HG03457 (cell line): ENCODE data around the gene SERPINF2.
"Not testable (repeated sequence)": the region's sequence is repeated elsewhere in the genome, so short reads cannot be mapped to it uniquely, and the experiment has no call there.

ENCODE experiments used
- ATAC-seq: cut with Tn5 transposase; IDR thresholded peaks from one replicate; pipeline ENCODE4 v1.9.1; 2021; ENCODE audit warnings: moderate number of reproducible peaks; ENCODE audit not compliant: unreplicated experiment

The SERPINF2 gene

DNA sequence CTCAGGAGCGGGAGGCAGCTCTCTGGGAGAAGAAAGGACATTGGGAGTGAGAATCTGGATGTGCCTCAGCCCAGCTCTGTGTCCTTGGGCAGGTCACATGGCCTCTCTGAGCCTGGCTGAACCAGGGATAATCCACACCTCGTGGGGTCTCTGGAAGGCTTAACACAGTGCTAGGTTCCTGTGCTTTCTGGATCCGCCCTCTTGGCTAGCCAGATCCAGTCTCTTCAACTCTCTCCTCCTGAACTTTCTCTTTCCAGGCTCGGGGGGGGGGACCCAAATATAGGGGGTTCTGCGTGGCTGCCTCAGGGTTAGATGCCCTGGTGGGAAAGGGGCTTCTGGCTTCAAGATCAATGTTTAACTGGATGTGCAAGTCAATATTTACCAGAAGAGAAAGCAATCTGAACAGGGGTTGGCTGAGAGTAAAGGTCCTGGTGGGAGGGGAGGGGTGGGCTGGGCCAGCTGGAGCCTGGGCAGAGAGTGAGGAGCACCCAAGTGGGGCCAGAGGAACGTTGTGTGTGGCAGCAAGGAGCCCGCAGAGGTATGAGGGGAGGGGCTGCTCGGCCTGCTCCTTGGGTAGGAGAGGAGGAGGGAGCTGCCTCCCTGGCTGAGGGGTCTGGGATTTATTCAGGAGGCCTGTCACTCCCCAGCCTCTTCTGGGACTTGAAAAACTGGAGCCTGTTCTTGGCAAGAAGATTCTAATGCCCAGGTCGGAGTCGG, at the start of gene SERPINF2:
TSS of gene SERPINF2 (plus strand) at position 501 of the 717 bp plus-strand sequence. CDS start 2,125 bp downstream, outside the sequence.
- no peak for ATAC-seq

- no peak for ATAC-seq
Observed at GRCh38 chr17:1693339-1693738, 49.3 kb upstream of the SERPINF2 start.

GRCh38 chr17:1695365-1695764, 47.3 kb upstream of the SERPINF2 start:
- ATAC-seq, result no peak

- no peak for ATAC-seq
Observed at GRCh38 chr17:1697681-1698080, 45.0 kb upstream of the SERPINF2 start.

- ATAC-seq, result not testable (repeated sequence)
Observed at GRCh38 chr17:1699891-1700290, 42.8 kb upstream of the SERPINF2 start.

GRCh38 chr17:1703063-1703462, 39.6 kb upstream of the SERPINF2 start:
- no peak for ATAC-seq

DNA sequence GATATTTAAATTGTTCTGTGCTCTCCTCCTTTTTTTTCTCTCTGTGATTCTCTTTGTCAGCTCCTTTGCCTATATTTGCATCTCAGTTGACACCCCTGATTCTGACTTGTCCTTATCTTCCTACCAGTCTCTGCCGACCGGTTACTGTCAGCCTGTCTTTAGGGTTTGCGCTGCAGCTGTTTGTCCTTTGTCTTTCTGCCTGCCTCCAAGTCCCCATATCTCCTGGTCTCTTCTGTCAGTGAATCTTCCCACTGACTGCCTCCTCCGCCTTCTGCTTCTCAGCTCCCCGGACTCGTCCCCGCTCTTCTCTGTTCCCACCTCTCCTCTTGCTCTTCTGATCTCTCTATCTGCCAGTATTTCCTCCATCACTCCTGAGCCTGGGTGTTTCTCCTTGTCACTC, 37.7 kb upstream of the SERPINF2 start:
- ATAC-seq, result no peak

GRCh38 chr17:1707107-1707506, 35.6 kb upstream of the SERPINF2 start:
- no peak for ATAC-seq

GRCh38 chr17:1708791-1709346, 33.8 kb upstream of the SERPINF2 start:
- ATAC-seq, result not testable (repeated sequence)

DNA sequence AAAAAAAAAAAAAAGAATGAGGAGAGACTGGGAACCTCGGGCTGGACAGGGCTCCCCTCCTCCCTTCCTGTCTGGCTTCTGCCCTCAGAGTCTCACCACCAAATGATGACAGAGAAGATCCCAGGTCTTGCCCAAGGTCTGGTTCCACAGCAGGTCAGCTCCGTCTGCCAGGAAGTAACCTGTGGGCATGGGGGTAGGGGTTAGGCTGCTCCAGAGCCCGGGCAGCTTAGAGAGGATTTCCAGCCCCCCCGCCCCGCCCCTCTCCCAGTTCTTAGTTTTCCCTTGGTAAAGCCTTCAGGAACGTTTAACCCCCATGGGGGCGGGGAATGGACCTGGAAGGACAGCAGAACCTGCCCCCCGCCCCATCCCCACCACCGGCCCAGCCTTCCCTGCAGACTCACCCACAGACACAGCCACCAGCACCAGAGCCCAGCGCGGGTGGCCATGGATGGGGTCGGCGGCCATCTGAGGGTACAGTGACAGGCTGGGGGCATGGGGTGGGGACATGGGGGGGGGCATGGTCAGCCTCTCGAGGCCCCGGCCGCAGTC, 33.2 kb upstream of the SERPINF2 start:
- ATAC-seq, result no peak

- no peak for ATAC-seq
Observed at GRCh38 chr17:1709971-1710806, 32.5 kb upstream of the SERPINF2 start, which contains the start of gene TLCD2. Gene TLCD2, minus strand, starts transcription at chr17:1710377. Its CDS starts 135 bp downstream, at chr17:1710242.

- ATAC-seq, result no peak
Observed at GRCh38 chr17:1710807-1711553, 31.7 kb upstream of the SERPINF2 start.

GRCh38 chr17:1711804-1712203, 30.9 kb upstream of the SERPINF2 start:
- ATAC-seq, result no peak

GRCh38 chr17:1712271-1712670, 30.4 kb upstream of the SERPINF2 start:
- ATAC-seq, result no peak

DNA sequence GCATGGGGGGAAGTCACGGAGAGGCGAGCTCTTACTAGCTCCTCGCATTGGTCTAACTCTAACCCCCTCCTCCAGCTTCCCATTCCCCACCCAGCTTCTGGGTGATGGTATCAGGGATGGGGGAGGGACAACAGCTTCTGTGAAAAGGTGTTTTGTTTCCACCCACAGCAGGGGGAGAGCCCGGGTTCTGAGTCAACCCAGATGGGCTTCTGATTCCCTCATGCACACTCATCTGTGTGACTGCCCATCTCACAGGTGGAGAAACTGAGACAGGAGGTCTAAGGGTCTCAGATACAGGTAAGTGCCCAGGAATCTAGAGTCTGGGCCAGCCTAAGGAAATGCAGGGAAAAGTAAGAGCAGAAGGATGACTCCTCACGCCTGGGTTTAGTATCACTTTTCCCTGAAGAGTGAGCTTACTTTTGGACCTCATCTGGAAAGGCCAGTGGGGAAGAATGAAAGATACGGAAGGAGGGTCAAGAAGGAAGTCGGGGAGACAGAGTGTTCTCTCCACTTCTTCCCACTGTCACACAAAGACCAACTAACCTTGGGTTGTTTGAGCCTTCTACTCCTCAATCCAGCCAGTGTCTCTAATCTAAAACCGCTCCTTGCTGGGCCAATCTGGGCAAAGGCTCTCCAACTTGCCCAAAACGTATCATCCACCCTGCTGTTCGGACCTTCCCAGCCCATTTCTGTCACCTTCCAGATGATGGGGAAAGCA, 29.4 kb upstream of the SERPINF2 start:
- no peak for ATAC-seq

GRCh38 chr17:1713878-1714426, 28.7 kb upstream of the SERPINF2 start:
- no peak for ATAC-seq

DNA sequence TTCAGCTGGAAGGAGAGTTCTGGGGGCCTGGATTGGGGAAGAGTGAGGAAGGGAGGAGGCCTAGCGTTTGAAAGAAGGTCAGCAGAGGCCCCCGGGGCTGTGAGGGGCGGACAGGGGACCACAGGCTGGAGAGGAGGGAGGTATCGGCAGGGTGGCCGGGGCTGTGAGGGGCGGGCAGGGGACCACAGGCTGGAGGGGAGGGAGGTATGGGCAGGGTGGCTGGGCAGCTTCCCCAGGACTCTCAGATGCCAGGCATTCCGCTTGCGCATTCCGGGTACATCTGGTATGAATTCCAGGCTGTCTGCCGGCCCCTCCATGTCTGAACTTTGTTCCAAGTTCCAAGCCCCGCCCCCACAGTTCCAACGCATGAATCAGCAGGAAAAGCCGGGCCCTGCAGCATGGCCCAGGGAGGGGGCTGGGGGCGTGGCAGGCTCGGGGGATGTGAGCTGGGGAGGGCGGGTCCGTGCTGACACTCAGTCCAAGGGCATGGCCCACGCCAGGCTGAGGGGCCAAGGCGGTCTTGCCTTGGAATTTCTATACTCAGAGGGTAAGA, 28.2 kb upstream of the SERPINF2 start:
- ATAC-seq, result no peak

- ATAC-seq, result no peak
Observed at GRCh38 chr17:1714980-1715802, 27.5 kb upstream of the SERPINF2 start.

- ATAC-seq, result no peak
Observed at GRCh38 chr17:1715803-1716075, 26.9 kb upstream of the SERPINF2 start.
